Ishikawa (cell line): ENCODE measurements around the gene PTGS1.

Experiments used
- EGR1 ChIP-seq: IDR thresholded peaks from 2 replicates; pipeline ENCODE4 v1.6.1; 2012
- EP300 ChIP-seq: IDR thresholded peaks from 2 replicates; pipeline ENCODE4 v1.6.1; 2012; ENCODE audit warnings: borderline replicate concordance
- FOXM1 ChIP-seq: IDR thresholded peaks from 2 replicates; pipeline ENCODE4 v1.6.1; 2012; ENCODE audit warnings: low read depth, borderline replicate concordance
- NFIC ChIP-seq: IDR thresholded peaks from 2 replicates; pipeline ENCODE4 v1.6.1; 2012
- RAD21 ChIP-seq: IDR thresholded peaks from 2 replicates; pipeline ENCODE4 v1.6.1; 2012; ENCODE audit warnings: low read depth
- REST ChIP-seq: IDR thresholded peaks from 2 replicates; pipeline ENCODE4 v1.6.1; 2012; ENCODE audit warnings: low read depth, mild to moderate bottlenecking
- TAF1 ChIP-seq: IDR thresholded peaks from 2 replicates; pipeline ENCODE4 v1.6.1; 2012; ENCODE audit warnings: low read depth, mild to moderate bottlenecking
- TCF12 ChIP-seq: IDR thresholded peaks from 2 replicates; pipeline ENCODE4 v1.6.1; 2012; ENCODE audit warnings: low read depth
- TEAD4 ChIP-seq: IDR thresholded peaks from 2 replicates; pipeline ENCODE4 v1.6.1; 2012
- USF1 ChIP-seq: IDR thresholded peaks from 2 replicates; pipeline ENCODE4 v1.6.1; 2012
- YY1 ChIP-seq: IDR thresholded peaks from 2 replicates; pipeline ENCODE4 v1.6.1; 2012; ENCODE audit warnings: low read depth
- ZBTB7A ChIP-seq: IDR thresholded peaks from 2 replicates; pipeline ENCODE4 v1.6.1; 2012; ENCODE audit warnings: low read depth

- TF ChIP-seq RAD21 (no peak), TAF1 (no peak), ZBTB7A (no peak), EGR1 (no peak), NFIC (no peak), USF1 (no peak), TEAD4 (no peak), REST (no peak), EP300 (no peak), FOXM1 (no peak), YY1 (no peak), TCF12 (no peak)
Observed at GRCh38 chr9:122333169-122333808, 37.5 kb upstream of the PTGS1 start.
